Activated CD4-positive, alpha-beta T cell treated with anti-CD3 and anti-CD28 coated beads, Interleukin-2, amount 10 ng/mL, durations not matched to agents 24 days and 14 days (primary cell): ENCODE measurements around the gene CCDC86. TPM values are rescaled to one million over a fixed set of nuclear protein-coding genes. Genes with fewer than 3 reads are reported as not detected.
A peak's percentile ranks its signal among the peaks of the same experiment; 100 is the strongest.

Experiments used
- DNase-seq: peaks from one replicate; pipeline ENCODE4 v3.0.0; 2022
- H3K27ac Mint-ChIP-seq: one replicate; pipeline ENCODE4 v1.8.0; 2022; ENCODE audit warnings: mild to moderate bottlenecking, mixed read lengths
- H3K27me3 Mint-ChIP-seq: one replicate; pipeline ENCODE4 v1.8.0; 2022; ENCODE audit warnings: mixed read lengths
- H3K36me3 Mint-ChIP-seq: one replicate; pipeline ENCODE4 v1.8.0; 2022; ENCODE audit warnings: low read depth, mild to moderate bottlenecking, mixed read lengths
- H3K4me1 Mint-ChIP-seq: one replicate; pipeline ENCODE4 v1.8.0; 2021; ENCODE audit warnings: mixed read lengths
- H3K4me3 Mint-ChIP-seq: one replicate; pipeline ENCODE4 v1.8.0; 2022; ENCODE audit warnings: mild to moderate bottlenecking, moderate library complexity, mixed read lengths
- H3K9me3 Mint-ChIP-seq: one replicate; pipeline ENCODE4 v1.8.0; 2021; ENCODE audit warnings: mixed read lengths
- intact Hi-C: fragments of 100-400 bp; cut with micrococcal nuclease; formaldehyde crosslinking; loops from one replicate; pipeline ENCODE4 v1.15.1; 2023
- total RNA-seq: library from RNA; stranded (reverse); gene quantifications from 2 replicates; pipeline ENCODE4 v1.2.3, GENCODE V29; 2022

Gene CCDC86
- total RNA-seq, 1 donor from 2014 or later, result 90.0 TPM

DNA sequence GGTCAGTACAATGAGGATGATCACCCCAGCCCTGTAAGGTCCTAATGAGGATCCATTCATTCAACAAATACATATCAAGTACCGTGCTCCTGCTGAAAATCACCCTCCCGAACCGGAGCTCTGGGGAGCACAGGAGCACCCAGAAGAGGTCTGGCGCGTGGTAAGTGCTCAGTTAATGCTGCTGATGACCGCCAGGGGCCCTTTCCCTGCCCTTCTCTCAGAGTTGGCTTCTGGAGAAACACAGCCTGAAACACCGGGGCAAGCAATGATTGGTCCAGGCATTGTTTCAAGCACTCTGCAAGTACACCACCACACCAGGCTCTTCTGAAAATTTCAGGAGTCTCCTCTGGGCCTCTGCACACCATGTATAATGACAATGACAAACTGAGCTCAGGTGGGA is 3.8 kb upstream of the CCDC86 start:
- no peak for DNase-seq
- H3K9me3 Mint-ChIP-seq, result peaks cover 3% of the 10 kb centered on the region
- peaks cover 22% of the 10 kb centered on the region for H3K4me1 Mint-ChIP-seq
- no peak overlapping the region for H3K4me3 Mint-ChIP-seq
- intact Hi-C loops, result loop anchor here (10.0 kb wide), 2 partner anchors 187 to 297 kb away; no protein-coding TSS in a partner anchor
- H3K27ac Mint-ChIP-seq, result no peak overlapping the region
- peaks cover 7% of the 10 kb centered on the region for H3K27me3 Mint-ChIP-seq
- peaks cover 3% of the 10 kb centered on the region for H3K36me3 Mint-ChIP-seq

DNA sequence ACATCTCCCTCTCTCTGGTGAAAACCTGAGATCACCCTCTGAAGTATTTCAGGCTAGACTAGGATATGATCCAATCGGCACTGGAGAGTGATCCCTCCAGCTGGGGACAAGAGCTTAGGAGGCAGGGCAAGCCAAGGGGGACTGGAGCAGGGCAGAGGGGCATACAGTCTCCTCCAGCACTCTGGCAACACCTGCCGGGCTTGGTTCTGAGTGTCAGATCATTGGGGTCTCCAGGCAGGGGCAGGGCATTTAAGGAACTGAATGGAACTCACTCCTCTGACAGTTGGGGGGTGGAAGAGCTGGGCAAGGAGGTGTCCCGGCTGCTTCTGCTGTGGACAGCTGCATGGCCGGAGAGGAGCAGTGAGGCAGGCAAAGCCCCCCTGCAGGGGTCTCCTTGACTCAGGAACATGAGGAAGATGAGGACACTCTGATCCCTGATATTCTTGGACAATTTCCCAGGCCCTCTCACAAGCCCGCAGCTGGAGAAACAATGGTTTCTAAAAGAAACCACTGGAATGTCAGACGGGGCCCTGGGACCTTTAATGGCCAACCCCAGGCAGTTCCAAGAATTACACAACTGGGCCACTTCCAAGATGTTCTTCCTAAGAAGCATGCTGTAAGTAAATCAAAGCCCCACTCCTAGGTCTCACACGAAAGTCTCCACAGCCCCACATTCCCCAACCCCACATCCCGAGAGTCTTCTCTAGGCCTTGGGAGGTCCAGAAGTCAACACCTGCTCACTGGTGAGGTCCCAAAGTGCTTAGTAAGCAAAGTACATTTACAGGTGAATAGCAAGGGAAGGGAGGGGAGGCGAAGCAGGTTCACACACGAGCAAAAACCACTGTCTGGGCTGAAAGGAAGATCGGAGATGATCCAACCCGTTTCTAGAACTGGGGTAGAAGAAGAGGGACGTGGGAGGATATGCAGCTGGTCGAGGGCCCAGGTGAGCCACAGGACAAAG is 1.2 kb upstream of the CCDC86 start:
- Mint-ChIP-seq H3K27me3 (no peaks in the 10 kb centered on the region), H3K4me1 (peaks cover 35% of the 10 kb centered on the region), H3K36me3 (peaks cover 25% of the 10 kb centered on the region), H3K27ac (peak overlapping the region; percentile 95), H3K9me3 (peaks cover 3% of the 10 kb centered on the region), H3K4me3 (peak overlapping the region; percentile 95)
- intact Hi-C loops, result loop anchor here (5.0 kb wide), 1 partner anchor 492 kb away; the partner anchor contains the start of genes DDB1 and TKFC
- DNase-seq, result no peak

DNA sequence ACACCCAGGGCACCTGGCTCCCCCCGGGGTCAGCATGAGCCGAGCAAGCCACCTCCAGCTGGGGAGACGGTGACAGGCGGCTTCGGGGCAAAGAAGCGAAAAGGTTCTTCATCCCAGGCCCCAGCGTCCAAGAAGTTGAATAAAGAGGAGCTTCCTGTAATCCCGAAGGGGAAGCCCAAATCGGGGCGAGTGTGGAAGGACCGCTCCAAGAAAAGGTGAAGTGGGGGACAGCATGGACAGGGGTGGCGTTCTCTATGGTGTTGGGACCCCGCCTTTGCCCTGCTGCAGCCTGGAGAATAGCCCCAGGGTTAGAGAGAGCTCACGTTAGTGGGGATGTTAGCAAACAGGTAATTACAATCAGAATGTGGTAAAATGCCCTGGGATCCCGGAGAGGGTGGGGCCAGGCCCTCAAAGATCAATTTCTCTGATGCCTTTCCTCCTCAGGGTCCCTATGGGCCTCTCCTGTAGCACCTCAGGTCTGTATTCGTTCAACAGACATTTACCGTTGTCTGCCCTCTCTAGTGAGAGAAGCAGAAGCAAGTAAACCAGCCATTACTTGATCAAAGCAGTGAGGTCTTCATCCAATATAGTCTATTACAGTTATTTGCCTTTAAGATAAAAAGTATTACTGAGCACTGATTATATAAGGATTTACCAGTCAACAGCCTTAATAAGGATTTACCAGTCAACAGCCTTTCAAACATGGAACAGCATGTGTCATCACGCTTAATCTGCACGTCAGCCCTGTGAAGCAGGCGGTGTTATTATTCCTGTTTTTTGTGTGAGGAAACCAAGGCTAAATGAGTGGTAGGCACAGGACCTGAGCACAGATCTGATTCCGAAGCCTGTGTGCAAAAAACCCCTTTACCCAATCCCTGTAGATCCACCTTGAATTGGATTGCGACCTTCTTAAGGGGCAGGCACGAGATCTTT is 1.0 kb downstream of the CCDC86 start:
- H3K36me3 Mint-ChIP-seq, result peaks cover 30% of the 10 kb centered on the region
- intact Hi-C loops, result loop anchor here (1.0 to 5.0 kb wide), 3 partner anchors 64 to 489 kb away; partner anchors contain the start of genes DDB1, PRPF19, TKFC and VPS37C

DNA sequence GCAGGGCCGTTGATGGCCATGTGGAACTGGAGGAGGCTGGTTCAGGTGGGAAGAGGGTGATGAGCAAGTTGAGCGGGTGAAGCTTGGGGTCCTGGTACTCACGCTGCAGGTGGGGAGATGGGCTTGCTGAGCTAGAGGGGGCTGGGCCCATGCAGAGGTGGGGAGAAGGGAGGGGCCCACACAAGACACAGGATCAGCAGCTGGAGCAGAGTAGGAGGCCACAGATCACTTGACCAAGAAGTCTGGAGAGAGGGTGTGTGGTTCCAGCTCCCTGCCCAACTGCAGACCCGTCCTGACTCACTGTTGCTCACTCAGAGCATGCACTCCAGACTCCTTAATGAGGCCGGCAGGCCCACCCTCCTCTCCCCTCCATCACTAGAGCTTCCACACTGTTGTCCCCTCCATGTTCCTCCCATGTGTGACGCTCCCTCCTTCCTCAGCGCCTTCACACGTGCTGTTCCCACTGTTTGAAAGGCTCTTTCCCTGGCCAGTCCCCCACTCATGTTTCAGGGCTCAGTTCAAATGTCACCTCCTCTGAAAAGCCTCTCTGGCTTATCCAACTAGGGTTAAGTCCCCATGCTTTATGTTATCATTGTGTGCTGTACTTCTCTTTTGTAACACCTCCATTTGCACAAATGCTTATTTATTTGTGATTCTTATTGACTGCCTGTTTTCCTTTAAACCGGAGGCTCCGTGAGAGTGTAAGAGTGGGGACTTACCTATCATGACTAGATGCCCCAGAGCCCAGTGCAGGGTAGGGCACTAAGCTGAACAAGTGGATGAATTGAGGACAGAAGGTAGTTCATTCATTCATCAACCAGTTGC is 2.3 kb downstream of the CCDC86 start:
- Mint-ChIP-seq H3K27me3 (no peaks in the 10 kb centered on the region), H3K4me3 (peak overlapping the region; percentile 95), H3K4me1 (peaks cover 34% of the 10 kb centered on the region), H3K27ac (peak overlapping the region; percentile 52), H3K9me3 (peaks cover 3% of the 10 kb centered on the region), H3K36me3 (peaks cover 38% of the 10 kb centered on the region)
- intact Hi-C loops, result loop anchor here (5.0 kb wide), 1 partner anchor 488 kb away; the partner anchor contains the start of genes DDB1 and TKFC
- DNase-seq, result no peak

More for the DNA sequence above, 1.0 kb downstream of the CCDC86 start:
- DNase-seq, result no peak
- peak overlapping the region; percentile 95 for H3K4me3 Mint-ChIP-seq
- no peaks in the 10 kb centered on the region for H3K27me3 Mint-ChIP-seq
- H3K4me1 Mint-ChIP-seq, result peaks cover 34% of the 10 kb centered on the region
- H3K27ac Mint-ChIP-seq, result peak overlapping the region; percentile 95
- peaks cover 3% of the 10 kb centered on the region for H3K9me3 Mint-ChIP-seq

DNA sequence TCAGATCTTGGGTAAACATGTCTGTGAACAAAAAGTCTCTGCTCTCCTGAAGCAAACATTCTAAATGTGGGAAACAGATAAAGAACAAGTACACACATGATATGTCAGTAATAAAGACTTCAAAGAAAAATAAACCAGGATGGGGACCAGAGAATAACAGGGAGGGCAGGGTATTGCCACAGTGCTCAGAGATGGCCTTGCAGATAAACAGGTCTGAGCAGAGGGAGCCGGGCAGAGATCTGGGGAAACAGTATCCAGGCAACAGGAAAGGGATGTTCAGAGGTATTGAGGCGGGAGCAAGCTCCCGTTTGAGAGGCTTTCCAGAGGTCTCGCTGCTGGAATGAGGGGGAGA is 2.9 kb downstream of the CCDC86 start:
- peaks cover 34% of the 10 kb centered on the region for H3K4me1 Mint-ChIP-seq
- H3K27ac Mint-ChIP-seq, result peak overlapping the region; percentile 52
- peaks cover 39% of the 10 kb centered on the region for H3K36me3 Mint-ChIP-seq
- peak overlapping the region; percentile 95 for H3K4me3 Mint-ChIP-seq
- DNase-seq, result no peak
- intact Hi-C loops, result loop anchor here (5.0 kb wide), 1 partner anchor 487 kb away; the partner anchor contains the start of genes DDB1 and TKFC
- H3K9me3 Mint-ChIP-seq, result peaks cover 3% of the 10 kb centered on the region
- no peaks in the 10 kb centered on the region for H3K27me3 Mint-ChIP-seq

DNA sequence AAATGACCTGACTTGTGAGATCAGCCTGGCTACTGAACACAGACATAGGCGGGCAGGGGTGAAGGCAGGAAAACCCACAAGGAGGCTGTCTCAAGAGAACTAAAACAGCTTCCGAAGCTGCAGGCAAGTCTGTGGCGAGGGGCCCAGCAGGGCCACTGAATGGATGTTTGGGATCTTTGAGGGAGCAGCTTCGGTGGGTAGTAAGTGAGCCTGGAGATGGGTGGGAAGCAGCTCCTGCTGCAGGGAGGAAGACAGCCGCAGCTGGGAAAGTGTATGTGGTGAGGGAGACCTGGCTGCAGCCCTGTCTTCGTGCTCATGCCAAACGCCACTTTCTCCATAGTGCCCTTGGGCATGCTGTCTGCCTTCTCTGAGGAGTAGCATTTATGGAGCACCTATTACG is 3.4 kb downstream of the CCDC86 start:
- H3K9me3 Mint-ChIP-seq, result peaks cover 3% of the 10 kb centered on the region
- peaks cover 41% of the 10 kb centered on the region for H3K36me3 Mint-ChIP-seq
- H3K27me3 Mint-ChIP-seq, result no peaks in the 10 kb centered on the region
- H3K4me1 Mint-ChIP-seq, result peaks cover 34% of the 10 kb centered on the region
- intact Hi-C loops, result no loop called here
- H3K4me3 Mint-ChIP-seq, result peak overlapping the region; percentile 95
- no peak for DNase-seq
- H3K27ac Mint-ChIP-seq, result peak overlapping the region; percentile 52

DNA sequence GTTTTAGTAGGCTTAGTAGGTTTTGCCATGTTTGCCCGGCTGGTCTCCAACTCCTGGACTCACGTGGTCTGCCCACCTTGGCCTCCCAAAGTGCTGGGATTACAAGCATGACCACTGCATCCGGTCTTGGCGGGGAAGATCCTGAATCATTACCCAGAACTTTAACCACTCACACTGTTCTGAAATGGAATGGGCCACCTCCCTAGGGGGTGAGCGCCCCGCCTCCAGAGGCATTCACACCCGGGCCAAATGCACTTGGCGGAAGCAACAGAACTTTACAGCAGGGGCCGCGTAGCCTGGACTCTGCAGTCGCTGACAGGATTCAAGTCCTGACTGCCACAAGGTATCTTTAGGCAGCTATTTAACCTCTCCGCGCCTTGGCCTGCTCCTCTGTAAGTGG is 5.4 kb downstream of the CCDC86 start:
- H3K27ac Mint-ChIP-seq, result no peak overlapping the region
- H3K36me3 Mint-ChIP-seq, result peaks cover 53% of the 10 kb centered on the region
- no peaks in the 10 kb centered on the region for H3K27me3 Mint-ChIP-seq
- no peaks in the 10 kb centered on the region for H3K9me3 Mint-ChIP-seq
- DNase-seq, result no peak
- intact Hi-C loops, result no loop called here
- H3K4me1 Mint-ChIP-seq, result peaks cover 26% of the 10 kb centered on the region
- H3K4me3 Mint-ChIP-seq, result no peak overlapping the region

DNA sequence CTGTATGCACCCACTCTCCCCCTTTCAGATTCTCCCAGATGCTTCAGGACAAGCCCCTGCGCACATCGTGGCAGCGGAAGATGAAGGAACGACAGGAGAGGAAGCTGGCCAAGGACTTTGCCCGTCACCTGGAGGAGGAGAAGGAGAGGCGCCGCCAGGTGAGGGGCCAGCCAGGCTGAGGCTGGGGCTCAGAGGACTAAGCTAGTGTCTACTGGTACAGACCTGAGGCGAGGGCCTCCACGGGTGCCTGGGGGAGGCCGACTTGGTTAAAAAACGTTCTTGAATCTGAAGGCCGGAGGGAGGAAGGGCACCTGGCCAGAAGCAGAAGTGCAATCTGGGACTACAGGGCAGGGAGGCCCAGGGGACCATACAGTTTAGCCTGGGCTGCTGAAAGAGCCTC is 6.0 kb downstream of the CCDC86 start:
- DNase-seq, result no peak
- Mint-ChIP-seq H3K9me3 (no peaks in the 10 kb centered on the region), H3K27me3 (no peaks in the 10 kb centered on the region), H3K4me3 (no peak overlapping the region), H3K4me1 (peaks cover 26% of the 10 kb centered on the region), H3K27ac (no peak overlapping the region), H3K36me3 (peaks cover 53% of the 10 kb centered on the region)
- intact Hi-C loops, result no loop called here

DNA sequence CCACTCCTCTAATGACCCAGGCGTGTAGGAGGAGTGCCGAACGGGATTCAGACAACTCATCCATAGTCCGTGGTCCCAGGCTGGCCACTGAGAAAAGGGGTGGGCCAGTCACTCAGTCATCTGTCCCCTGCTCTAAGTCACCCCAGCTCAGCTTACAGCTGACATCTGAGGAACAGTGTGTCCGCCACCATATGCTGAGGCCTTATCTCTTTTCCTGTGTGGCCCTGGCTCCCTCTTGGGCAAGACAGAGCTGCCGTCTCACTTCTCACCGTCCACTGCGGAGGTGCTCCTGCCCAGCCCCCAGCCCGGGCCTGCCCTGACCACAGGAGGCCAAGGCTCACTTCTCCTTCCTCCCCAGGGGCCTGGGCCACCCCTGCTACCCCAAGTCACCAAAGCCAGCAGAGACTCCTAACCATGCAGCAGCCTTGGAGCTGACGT is 6.8 kb downstream of the CCDC86 start:
- Mint-ChIP-seq H3K4me3 (no peak overlapping the region), H3K36me3 (peaks cover 50% of the 10 kb centered on the region), H3K4me1 (peaks cover 21% of the 10 kb centered on the region), H3K9me3 (no peaks in the 10 kb centered on the region), H3K27ac (no peak overlapping the region), H3K27me3 (no peaks in the 10 kb centered on the region)
- DNase-seq, result no peak
- intact Hi-C loops, result no loop called here

DNA sequence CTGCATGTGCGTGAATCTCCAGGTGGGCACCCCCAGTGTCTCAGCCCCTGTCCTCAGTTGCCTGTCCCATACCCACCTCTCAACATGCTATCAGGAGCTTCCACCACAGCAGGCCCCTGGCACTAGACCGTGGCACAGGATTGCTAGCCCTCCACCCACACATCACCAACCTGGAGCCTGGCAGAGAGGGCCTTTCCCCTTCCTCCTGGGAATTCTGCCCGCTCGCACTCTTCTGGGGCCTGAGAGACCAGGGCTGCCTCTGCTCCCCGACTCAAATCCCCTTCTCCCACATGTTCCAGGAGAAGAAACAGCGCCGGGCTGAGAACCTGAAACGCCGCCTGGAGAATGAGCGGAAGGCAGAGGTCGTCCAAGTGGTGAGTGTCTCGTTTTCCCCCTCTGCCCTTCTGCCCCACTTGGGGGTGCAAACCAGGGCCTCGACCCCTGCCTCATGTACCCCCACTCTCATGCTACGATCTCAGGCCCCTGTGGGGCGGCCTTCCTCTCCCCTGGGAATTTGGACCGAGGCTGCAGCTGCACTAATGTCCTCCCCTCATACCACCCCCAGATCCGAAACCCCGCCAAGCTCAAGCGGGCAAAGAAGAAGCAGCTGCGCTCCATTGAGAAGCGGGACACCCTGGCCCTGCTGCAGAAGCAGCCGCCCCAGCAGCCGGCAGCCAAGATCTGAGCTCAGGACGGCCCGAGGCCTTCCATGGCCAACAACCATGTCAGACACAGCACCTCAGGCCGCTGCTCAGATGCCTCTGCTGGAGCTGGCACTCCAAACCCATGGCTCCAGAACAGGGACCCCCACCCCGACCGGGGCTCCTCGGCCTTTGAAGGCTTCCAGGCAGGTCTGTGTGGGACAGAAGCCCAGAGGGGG is 8.0 kb downstream of the CCDC86 start:
- intact Hi-C loops, result no loop called here
- Mint-ChIP-seq H3K4me1 (peaks cover 9% of the 10 kb centered on the region), H3K4me3 (no peak overlapping the region), H3K36me3 (peaks cover 39% of the 10 kb centered on the region), H3K27me3 (no peaks in the 10 kb centered on the region), H3K27ac (no peak overlapping the region), H3K9me3 (no peaks in the 10 kb centered on the region)
- DNase-seq, result no peak

DNA sequence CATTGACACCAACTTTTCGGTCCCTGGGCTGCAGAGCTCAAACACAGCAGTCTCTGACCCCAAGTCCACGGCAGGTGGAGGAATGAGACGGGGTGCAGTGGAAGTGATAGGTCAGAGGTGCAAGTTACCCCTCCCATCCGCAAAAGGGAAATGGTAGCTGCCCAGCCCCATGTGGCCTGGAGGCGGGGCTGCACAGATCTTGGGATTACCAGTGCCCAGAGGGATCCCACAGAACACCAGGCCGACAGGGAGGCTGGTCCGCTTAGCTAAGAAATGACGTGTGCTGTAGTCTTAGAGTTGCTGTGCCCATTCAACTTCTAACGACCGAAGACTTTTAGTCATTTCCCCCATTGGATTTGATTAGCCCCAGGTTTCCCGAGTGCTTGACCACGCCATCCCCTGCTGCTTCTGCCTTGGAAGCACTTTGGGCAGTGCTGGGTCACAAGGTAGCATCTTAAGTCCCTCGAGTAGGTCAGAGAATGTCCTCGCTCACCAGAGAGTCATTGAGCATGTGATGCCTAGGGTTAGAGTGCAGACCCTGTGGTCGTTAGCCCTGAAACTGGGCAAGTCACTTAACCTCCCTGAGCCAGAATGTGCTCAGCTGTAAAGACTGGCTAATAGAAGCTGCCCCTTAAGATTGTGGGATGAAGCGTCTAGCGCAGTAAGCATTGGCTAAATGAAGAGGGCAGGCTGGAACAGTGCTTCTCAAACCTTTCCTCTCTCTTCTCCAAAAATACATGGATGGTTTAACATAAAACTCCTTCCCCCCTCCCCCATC is 9.6 kb downstream of the CCDC86 start:
- no peak for DNase-seq
- no peaks in the 10 kb centered on the region for H3K9me3 Mint-ChIP-seq
- H3K4me3 Mint-ChIP-seq, result no peak overlapping the region
- H3K27me3 Mint-ChIP-seq, result peaks cover 3% of the 10 kb centered on the region
- H3K27ac Mint-ChIP-seq, result no peak overlapping the region
- peaks cover 32% of the 10 kb centered on the region for H3K36me3 Mint-ChIP-seq
- intact Hi-C loops, result no loop called here
- H3K4me1 Mint-ChIP-seq, result peaks cover 3% of the 10 kb centered on the region
